CD4-positive, alpha-beta T cell treated with Interleukin-4 for 1 hour (primary cell): ENCODE data around the gene NR2F1-AS1.
"Not testable (repeated sequence)": the region's sequence is repeated elsewhere in the genome, so short reads cannot be mapped to it uniquely, and the experiment has no call there.

Experiments
- DNase-seq, 2 donors: peaks; one replicate each; pipeline ENCODE4 v3.0.0-alpha.2; 2020 to 2022

The NR2F1-AS1 gene

DNA sequence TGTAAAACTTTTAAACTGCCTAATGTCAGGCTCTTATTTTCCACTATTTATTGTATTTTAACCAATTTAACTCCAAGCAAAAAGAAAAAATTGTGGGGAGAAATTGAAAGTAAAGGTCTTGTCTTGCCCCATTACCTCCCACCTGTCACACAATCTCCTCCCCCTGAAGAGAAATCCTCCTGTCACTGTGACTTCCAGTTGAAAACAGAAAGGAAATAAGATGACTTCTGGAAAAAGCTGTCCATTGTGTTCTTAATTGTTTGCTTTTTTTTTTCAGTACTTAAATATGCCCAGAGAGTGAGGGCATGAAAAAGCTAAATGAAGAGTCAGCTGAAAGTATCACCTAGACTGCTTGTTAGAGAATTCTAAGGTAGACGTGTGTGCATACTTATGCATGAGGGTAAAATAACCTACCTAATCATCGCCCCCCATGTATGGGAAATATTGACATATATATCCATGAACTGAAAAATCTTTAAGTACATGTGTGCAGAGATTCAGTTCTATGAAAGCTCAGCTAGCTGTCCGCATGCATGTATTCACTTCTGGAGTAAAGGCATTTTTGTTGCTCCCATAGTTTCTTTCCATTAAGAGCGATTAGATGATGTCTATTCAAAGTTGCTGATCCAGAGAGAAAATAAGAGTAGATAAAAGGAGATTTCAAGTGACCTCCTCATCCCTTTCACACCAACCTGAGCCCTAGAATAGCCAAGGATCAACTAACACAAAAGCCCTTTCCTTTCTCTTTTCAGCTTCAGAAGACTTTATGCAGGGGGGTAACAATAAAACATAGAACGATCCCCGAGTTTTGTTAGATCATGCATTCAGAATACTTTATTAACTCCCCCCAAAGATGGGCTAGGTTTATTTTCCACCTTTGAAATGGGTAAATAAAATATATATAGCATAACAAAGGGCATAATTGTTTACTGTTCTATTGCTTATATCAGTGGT is 5.3 kb downstream of the NR2F1-AS1 start:
- no peak for DNase-seq

DNA sequence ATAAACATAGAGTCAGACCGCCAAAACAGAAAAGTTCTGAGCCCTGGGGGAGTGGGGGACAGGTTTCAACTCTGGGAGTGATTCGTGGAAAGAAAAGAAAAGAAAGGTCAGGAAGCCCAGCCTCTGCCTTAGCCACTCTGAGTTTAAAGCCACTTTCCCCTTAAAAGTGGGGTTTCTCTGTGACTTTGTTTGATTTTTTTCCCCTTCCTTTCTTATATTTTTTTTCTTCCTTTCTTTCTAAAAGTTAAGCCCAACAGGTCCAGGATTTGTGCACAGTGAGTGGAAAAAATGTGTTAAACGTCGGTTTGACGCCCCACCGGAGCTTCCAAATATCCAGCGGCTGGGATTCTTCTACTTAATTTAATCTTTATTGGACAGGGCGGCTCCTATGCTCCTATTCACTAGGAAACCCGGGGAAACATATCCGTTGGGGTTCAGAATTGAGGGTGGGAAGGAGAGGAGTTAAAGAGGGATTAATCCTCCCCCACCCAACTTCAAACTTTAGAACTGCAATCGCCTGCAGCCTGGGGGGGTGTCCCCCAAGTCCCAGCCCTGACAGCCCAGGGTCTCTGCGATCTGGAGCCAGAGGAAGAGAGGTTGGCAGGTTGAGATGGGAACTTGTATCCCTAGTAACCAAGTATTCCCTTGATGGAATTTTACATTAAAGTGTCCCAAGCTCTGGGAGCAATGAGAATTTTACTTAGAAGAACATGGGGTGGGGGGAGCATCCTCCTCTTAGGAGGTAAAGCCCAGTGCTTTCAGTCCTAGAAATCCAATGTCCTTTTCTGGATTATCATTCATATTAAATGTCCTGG is 6.3 kb downstream of the NR2F1-AS1 start:
- DNase-seq: no peak

DNA sequence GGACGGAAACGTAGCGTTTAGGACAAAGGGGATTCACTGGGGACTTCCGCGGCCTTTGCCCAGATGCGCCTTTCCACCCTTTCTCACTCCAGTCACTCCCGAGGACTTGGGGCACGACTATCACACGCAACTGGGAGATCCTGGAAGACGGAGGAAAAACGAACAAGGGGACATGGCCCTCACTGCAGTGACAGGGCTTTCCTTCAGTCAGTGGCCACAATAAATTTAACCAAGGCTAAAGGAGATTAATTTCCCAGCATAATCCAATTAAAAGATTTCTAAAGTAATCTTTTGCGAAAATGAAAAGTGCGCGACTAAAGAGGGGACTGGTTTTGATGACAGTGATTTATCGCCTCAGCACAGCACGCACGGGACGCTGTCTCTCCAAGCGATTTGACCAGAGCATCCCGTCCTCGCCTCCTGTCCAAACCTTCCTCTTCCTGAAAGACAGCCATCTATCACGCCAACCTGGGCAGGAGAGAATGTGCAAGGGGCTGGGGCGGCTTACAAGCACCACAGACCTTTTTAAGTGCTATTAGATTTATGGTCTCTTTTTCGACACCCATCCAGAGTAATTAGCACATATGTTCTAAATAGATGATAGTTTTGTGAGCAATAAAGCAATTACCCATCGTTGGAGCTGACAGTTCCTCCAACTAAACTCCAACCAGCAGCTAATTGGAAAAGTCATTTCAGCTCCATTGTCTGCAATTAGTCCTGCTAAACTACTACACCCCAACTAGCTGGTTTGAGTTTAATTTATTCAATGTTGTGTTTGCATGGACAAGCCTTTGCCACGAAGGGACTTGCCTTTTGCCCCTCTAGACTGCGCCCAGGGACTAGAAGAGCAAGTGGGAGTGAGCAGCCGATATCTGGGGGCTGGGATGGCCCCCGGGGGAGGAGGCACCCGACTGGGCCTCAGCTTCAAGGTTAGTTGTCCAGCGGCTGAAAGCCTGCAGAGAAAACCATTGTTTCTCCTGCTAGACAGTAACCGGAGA is 7.4 kb downstream of the NR2F1-AS1 start:
- DNase-seq: no peak

DNA sequence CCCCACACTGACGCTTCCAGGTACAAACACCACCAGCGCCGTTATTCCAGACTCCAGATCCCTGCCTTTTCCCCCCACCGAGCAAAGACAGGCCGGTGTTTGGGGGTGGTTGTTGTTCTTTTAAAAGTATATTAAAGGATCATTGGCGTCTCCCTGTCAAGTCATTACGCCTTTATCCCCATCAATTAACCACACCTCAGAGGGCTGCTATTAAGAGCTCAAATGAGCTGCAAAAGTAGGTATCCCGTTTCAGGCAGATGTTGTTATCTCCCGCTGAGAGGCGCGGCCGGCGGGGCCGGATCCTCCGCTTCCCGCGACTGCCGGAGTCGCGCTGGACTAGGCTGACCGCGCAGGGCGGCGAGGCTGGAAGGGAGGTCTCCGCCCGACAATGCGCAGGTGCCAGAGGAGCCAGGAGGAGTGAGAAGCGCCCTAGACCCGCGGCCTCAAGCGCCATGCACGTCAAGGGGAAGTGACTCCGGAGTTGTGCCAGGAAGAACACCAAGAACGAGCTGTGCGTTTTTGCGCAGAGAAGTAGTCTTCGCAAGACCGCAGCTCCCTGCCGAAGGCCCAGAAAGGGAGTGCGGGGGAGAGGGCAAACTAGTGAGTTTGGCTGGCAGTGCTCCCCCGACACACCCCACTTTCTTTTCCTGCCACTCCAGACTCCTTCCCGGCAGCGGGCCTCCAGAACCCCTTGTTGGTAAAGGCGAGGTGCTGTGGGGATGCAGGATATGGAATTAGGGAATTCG is 8.2 kb downstream of the NR2F1-AS1 start:
- no peak for DNase-seq

DNA sequence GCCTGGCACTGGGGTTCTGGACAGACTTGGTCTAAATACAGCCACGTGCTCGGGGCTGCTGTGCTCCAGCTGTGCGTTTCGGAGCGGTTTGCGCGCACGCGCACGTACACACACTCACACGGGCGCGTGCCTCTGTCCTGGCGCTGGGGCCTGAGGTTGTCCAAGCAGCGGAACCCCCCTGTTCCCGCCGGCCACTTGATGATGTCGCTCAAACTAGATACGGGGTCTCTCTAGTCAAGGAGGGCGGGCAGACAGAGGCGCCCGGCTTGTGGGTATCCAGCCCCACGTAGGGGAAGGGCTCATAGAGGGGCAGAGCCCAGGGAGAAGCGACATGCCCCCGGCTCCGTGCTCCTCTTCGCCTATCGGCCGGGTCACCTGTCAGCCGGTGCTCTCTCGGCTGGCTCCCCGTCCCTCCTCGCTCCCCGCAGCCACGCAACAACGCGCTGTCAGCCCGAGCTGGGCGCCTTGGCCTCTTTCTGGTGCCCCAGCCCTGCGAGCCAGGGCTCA is 8.9 kb downstream of the NR2F1-AS1 start:
- DNase-seq: no peak

DNA sequence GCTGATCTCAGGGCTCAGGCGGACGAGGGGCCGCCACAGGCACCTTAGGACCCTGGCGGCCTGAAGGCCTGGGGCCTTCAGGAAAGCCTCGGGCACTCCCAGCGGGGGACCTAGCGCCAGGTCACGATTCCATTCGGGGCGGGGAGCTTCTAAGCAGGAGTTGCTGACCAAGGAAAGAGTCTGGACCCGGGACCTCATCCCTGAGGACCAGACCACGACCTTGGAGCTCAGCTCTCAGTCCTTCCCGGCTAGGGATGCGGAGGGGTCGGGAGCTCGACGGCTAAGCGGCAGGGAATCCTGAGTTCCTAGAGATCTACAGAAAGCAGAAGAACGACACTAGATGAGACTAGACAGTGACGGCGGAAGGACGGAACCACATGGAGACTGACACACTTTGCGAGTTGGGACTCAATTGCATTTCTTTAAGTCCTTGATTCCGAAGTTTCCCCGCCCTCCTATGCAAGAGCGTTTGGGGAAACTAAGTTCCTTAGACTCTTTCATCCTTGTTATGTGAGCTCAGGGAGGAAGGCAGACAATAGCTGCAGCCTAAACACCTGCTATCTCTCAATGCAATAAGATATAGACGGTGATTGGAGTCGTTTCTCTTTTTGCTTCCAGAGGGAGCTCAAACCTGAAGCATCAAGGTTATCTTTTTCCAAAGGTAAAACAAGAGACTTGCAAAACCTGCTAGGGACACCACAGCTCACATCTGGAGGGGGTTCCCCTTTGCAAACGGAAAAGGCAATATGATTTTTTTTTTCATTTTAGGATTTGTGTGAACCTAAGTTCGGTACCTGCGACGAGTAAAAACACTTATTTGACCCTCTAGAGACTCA is 9.7 kb downstream of the NR2F1-AS1 start:
- DNase-seq: no peak

DNA sequence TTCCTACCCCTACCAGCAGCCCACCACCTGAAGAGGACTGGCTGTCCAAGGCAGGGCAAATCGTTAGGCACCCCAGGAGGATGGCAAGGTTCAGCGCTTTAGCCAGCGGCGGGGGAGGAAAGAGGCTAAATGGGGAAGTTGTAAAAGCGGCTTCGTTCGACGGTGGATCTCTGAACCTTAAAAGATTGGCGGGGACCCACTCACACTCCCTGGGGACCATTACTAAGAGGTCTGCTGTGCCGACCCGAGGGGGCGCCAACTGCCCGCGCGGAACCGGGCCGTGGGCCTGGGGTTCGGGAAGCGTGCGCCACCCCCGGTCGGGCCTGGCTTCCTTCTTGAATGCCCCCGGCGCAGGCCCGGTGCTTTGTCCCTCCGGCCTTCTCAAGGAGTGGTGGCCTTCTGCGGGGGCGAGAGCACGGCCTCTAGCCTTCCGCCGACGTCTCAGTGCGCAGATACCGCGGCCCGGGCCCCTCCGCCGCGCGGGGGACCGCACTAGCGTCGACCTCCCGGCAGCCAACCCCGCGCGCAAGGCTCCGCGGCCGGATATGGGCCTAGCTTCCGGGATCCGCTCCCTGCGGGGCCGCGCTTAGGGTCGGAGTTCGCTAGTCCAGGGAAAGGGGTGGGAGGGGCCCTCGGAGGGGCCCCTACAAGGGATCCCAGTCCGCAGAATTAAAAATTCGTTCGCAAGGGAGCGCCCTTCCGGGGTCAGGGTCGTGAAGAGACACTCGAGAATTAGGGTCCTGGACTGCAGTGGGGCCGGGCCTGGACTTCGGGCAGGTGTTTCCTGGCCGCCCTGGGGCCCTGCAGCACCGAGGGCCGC is 10.5 kb downstream of the NR2F1-AS1 start:
- DNase-seq: no peak

DNA sequence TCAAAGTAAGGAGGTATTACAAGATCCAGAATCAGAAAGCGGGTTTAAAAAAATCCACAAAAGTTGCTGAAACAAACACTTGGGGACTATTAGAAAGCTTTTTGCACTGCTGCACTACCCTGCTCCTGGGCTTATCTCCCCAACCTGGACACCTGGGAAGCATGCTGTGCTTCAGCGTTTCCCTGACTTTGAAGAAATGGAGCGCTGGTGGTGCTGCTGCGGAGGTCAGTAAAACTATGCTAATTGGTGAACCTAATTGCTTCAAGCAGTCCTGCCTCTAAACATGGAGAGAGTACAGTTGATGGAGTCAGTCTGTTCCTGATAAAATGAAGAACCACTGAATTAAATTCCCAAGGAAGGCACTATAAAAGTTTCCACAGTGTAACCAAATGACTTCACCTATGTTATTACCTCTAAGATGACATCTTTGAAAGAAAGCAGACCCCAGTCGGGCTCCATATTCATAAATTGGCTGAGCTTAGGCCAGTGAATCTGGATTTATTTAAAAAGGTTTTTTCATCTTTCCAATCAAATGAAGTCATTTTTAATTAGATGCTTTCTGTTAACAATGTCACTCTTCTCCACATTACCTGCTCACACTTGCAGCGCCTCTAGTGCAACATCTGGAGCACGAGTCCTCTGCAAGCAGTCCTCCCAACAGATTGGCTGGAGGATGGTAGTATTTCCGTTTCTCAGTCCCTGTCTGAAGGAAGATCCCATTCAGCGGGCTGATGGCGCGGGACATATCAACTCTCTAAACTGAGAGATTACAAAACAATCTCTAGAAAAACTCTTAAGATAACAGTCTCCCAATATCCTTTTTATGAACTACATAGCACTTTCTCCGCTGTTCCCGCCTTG is 11.5 kb downstream of the NR2F1-AS1 start:
- no peak for DNase-seq

DNA sequence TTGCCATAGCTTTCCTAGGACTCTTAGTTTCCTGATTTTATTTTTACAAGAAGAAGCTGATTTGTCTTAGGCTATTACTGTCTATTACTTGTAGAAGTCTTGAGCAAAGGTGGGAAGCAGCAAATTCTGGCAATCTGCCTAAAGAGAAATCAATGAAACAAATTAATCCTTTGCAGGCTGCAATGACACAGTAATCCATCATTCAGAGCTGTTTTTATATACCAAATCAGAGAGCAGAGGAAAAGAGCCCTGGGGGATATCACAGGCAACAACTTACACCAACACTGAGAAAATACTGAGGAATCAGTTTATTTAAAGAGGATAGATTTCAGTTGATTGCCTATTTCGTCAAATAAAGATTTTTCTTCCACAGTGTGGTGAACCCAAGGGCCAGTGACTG is 13.6 kb downstream of the NR2F1-AS1 start:
- no peak for DNase-seq

DNA sequence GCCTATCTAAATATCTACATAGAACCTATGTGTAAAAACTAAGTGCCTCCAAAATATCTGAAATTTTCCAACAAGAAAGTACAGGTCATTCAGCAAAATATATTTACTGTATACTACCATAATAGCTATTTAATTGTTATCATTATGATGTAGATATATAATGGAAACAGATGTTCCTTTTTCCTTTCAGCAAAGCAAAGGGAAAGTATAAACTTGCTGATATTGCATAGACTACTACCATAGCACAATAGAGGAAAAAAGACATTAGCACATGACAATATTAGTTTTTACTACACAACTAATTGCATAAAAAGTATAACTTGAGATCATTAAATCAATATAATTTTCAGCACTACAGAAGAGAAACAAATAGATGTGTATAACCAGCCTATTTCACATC is 14.9 kb downstream of the NR2F1-AS1 start:
- DNase-seq: no peak

DNA sequence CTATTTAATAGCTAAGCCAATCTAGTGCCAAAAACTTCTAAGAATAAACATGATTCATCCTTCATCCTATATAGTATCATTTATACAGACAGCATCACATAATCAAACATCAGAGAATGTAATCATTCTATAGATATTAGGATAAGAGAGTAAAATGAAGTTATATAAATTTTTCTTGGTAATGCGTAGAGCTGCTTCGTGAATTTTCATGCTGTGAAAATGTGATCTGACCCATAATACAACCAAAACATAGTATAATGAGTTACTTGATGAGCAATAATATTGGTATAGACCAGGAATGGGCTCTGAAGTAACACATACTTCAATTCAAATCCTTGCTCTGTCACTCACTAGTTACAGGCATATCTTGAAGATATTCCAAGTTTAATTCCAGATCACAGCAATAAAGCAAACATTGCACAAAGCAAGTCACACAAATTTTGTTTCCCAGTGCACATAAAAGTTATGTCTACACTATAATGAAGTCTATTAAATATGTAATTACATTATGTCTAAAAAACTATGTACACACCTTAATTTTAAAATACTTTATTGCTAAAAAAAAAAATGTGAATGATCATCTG is 23.9 kb downstream of the NR2F1-AS1 start:
- no peak for DNase-seq

DNA sequence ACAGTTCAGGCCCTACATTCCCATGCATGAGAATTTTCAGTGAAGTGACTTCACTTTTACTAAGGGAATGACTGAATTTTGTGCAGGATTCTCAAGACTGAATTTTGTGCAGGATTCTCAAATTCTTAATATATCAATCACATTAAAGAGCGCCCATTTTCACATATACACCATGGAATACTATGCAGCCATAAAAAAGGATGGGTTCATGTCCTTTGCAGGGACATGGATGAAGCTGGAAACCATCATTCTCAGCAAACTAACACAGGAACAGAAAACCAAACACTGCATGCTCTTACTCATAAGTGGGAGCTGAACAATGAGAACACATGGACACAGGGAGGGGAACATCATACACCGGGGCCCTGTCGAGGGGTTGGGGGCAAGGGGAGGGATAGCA is 31.4 kb downstream of the NR2F1-AS1 start:
- not testable (repeated sequence) for DNase-seq

DNA sequence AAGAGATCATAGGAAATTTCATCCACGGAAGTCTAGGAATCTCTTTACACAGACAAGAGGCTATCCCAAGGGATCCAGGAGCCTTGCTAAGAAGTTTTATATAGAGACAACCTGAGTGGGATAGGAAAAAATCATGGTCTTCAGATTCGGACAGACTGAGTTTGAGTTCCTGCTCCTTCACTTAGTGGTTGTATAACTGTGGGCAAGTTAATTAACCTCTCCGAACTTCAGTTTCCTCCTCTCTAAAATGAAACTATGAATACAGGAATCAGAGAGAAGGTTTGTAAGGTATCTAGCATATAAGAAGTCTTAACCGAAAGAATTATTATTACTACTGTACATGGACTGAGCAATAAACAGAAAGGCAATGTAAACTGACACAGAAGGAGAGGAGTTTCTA is 35.1 kb downstream of the NR2F1-AS1 start:
- DNase-seq: no peak

DNA sequence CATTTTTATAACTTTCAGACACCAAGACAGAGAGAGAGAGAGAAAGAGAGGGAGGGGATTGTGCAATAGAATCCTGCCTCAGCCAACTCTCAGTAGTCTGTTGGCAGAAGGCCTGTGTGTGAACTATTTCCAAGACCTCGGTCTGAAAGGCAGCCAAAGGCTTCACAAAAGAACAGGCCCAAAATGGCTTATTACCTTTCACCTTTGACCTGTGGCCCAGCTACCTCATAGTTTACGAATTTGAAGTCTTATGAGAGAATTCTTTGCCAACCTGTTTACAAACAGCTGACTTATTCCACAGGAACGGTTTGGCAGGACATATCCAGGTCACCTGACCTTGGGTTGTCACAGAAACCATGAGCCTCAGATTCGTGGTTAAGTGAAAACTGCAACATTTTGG is 48.6 kb downstream of the NR2F1-AS1 start:
- DNase-seq: no peak

DNA sequence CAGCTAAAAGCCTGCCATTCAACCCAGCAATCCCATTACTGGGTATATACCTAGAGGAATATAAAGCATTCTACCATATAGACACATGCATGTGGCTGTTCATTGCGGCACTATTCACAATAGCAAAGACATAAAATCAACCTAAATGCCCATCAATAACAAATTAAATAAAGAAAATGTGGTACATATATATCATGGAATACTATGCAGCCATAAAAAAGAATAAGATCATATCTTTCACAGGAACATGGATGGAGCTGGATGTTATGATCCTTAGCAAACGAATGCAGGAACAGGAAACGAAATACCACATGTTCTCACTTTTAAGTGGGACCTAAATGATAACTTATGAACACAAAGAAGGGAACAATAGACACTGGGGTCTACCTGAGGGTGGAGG is 59.2 kb downstream of the NR2F1-AS1 start:
- DNase-seq: not testable (repeated sequence)

DNA sequence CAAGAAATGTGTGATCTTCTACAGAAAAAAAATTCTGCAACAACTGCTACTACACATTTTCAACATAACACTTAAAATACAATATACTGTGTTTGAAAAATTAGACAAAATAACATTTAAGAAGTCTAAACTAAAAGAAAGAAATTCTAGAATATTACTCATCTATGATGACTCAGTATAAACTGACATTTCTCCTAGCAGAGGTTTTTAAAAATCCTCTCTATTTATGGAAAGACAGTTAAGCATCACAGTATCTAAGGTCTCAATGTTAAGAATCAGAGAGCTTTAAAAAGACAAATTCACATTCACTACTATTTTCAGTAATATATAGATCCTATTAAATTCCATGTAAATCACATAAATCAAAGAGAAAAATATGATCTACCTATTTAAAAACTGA is 61.3 kb downstream of the NR2F1-AS1 start:
- DNase-seq: no peak

DNA sequence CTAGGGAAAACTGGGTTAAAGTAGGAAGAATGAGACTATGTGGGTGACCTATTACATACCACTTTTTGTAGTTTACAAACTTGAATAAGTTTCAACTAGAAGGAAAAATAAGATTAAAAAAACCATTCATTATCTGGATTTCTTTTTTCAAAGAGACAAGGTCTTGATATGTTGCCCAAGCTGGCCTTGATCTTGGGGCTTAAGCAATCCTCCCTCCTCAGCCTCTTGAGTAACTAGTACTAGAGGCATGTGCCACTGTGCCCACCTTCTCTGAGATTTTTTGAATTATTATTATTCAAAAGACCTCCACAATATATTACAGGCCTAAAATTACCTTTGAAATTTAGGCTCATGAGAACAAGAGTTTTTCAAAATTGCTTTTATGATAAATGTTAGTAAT is 63.2 kb downstream of the NR2F1-AS1 start:
- DNase-seq: no peak

DNA sequence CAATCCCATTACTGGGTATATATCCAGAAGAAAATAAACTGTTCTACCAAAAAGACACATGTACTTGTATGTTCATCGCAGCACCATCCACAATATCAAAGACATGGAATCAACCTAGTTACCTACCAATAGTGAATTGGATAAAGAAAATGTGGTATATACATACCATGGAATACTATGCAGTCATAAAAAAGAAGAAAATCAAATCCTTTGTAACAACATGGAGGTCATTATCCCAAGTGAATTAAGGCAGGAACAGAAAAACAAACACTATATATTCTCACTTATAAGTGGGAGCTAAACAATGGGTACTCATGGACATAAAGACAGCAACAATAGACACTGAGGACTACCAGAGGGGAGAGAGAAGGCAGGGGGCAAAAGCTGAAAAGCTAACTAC is 67.7 kb downstream of the NR2F1-AS1 start:
- DNase-seq: no peak
